Erythroblast (primary cell): ENCODE data around the gene KIF21B.

ENCODE experiments used
- GATA1 ChIP-seq: IDR thresholded peaks from 2 replicates; pipeline ENCODE4 v1.6.1; 2011; ENCODE audit warnings: low read depth, mild to moderate bottlenecking, control low read depth, low read length, moderate library complexity
- POLR2A ChIP-seq: IDR thresholded peaks from 2 replicates; pipeline ENCODE4 v1.6.1; 2011; ENCODE audit warnings: mild to moderate bottlenecking, low read length

- TF ChIP-seq POLR2A (no peak), GATA1 (no peak)
Observed at GRCh38 chr1:201061886-201062285, 38.4 kb upstream of the KIF21B start.
